H1 (cell line): Measurements from ENCODE around the gene SERPINA10. TPM values are rescaled to one million over a fixed set of nuclear protein-coding genes. Genes with fewer than 3 reads are reported as not detected.

Experiments
- CTCF ChIA-PET: fragments of 300-600 bp; sonication (Branson Sonifier 250); formaldehyde crosslinking; loops from one replicate; lab custom pipeline; 2021; ENCODE audit not compliant: partially characterized antibody; lab: Charles Lee
- POLR2A ChIA-PET: fragments of 300-600 bp; sonication (Branson Sonifier 250); formaldehyde crosslinking; loops from one replicate; lab custom pipeline; 2021; ENCODE audit warnings: inconsistent platforms; ENCODE audit not compliant: partially characterized antibody; lab: Charles Lee
- DNase-seq, 2 experiments: peaks; one replicate each; pipeline versions ENCODE4 v3.0.0 to v3.0.0-alpha.2; 2010 to 2022; ENCODE audit warnings: low spot score in 2 of 2, low read depth in 1 of 2, mixed read lengths in 1 of 2
- FAIRE-seq: peaks from 2 replicates; lab custom pipeline; 2011; peaks lifted over from hg19 to GRCh38; lab: Jason Lieb, UNC
- H2AFZ ChIP-seq: 2 replicates; pipeline ENCODE4 v1.8.1; 2012; ENCODE audit warnings: low read length, inconsistent platforms
- H2AK5ac ChIP-seq: 2 replicates; pipeline ENCODE4 v1.6.1; 2013; ENCODE audit warnings: low read depth, low read length
- H2BK120ac ChIP-seq: replicated peaks from 2 replicates; pipeline ENCODE3; 2013; ENCODE audit warnings: low read depth, low read length, inconsistent platforms
- H2BK12ac ChIP-seq: 2 replicates; pipeline ENCODE4 v1.6.1; 2013; ENCODE audit warnings: low read depth, low read length
- H2BK15ac ChIP-seq: 2 replicates; pipeline ENCODE4 v1.6.1; 2013; ENCODE audit warnings: low read length
- H2BK20ac ChIP-seq: 2 replicates; pipeline ENCODE4 v1.6.1; 2013; ENCODE audit warnings: low read length
- H2BK5ac ChIP-seq: 2 replicates; pipeline ENCODE4 v1.6.1; 2013; ENCODE audit warnings: low read depth, low read length
- H3K14ac ChIP-seq: 2 replicates; pipeline ENCODE4 v1.6.1; 2013; ENCODE audit warnings: inconsistent platforms; ENCODE audit not compliant: insufficient read length
- H3K18ac ChIP-seq: 2 replicates; pipeline ENCODE4 v1.6.1; 2013; ENCODE audit warnings: low read length; ENCODE audit errors: extremely low read depth
- H3K23ac ChIP-seq: 2 replicates; pipeline ENCODE4 v1.6.1; 2013; ENCODE audit warnings: inconsistent platforms; ENCODE audit not compliant: insufficient read length
- H3K23me2 ChIP-seq: 2 replicates; pipeline ENCODE4 v1.6.1; 2013; ENCODE audit warnings: low read depth, low read length
- H3K27ac ChIP-seq: 2 replicates; pipeline ENCODE4 v1.6.1; 2011; ENCODE audit warnings: low read depth, low read length, inconsistent platforms
- H3K27me3 ChIP-seq, 4 experiments: replicated peaks in 1 of 4; 1 replicate in 1 of 4; 2 replicates in 3 of 4; pipeline versions ENCODE4 v1.6.1 to v1.8.1; 2011 to 2013; ENCODE audit warnings: low read length in 3 of 4, mild to moderate bottlenecking in 3 of 4, inconsistent platforms in 2 of 4, mixed read lengths in 2 of 4, moderate library complexity in 1 of 4; ENCODE audit not compliant: control insufficient read depth in 3 of 4, insufficient read depth in 3 of 4; ENCODE audit errors: extremely low read depth in 1 of 4
- H3K36me3 ChIP-seq, 4 experiments: 2 replicates each; pipeline versions ENCODE4 v1.6.1 to v1.8.1; 2011 to 2013; ENCODE audit warnings: mild to moderate bottlenecking in 4 of 4, low read length in 3 of 4, moderate library complexity in 2 of 4, control low read depth in 1 of 4, inconsistent platforms in 1 of 4; ENCODE audit not compliant: insufficient read depth in 4 of 4, control insufficient read depth in 2 of 4
- H3K4ac ChIP-seq: replicated peaks from 2 replicates; pipeline ENCODE3; 2013; ENCODE audit warnings: low read length, low read depth, mixed read lengths, inconsistent platforms; ENCODE audit not compliant: insufficient read length
- H3K4me1 ChIP-seq, 4 experiments: replicated peaks in 1 of 4; 1 replicate in 1 of 4; 2 replicates in 3 of 4; pipeline versions ENCODE4 v1.6.1 to v1.8.1; 2011 to 2013; ENCODE audit warnings: low read length in 3 of 4, inconsistent platforms in 2 of 4, mixed read lengths in 1 of 4; ENCODE audit not compliant: insufficient read depth in 4 of 4, control insufficient read depth in 3 of 4
- H3K4me2 ChIP-seq, 2 experiments: 2 replicates each; pipeline versions ENCODE4 v1.6.1 to v1.8.1; 2011 to 2013; ENCODE audit warnings: low read depth in 2 of 2, low read length in 2 of 2, control low read depth in 1 of 2, inconsistent platforms in 1 of 2, mild to moderate bottlenecking in 1 of 2; ENCODE audit not compliant: insufficient read depth in 1 of 2
- H3K4me3 ChIP-seq, 4 experiments: fragments of 200-600, 300-600 bp in 1 of 4; sonication (generic), shearing (Covaris generic), sonication (Bioruptor Twin) in 1 of 4; 2 replicates each; pipeline versions ENCODE4 v1.5.1 to v1.8.1; 2011 to 2016; ENCODE audit warnings: low read length in 4 of 4, low read depth in 3 of 4, control low read depth in 2 of 4, inconsistent platforms in 2 of 4, mild to moderate bottlenecking in 2 of 4, mixed read lengths in 1 of 4, moderate library complexity in 1 of 4; ENCODE audit not compliant: insufficient read depth in 2 of 4; ENCODE audit errors: extremely low read depth in 1 of 4
- H3K56ac ChIP-seq: replicated peaks from 2 replicates; pipeline ENCODE3; 2013; ENCODE audit warnings: low read depth, mild to moderate bottlenecking, mixed read lengths, low read length, inconsistent platforms; ENCODE audit not compliant: insufficient read length
- H3K79me1 ChIP-seq: 2 replicates; pipeline ENCODE4 v1.6.1; 2013; ENCODE audit warnings: low read depth, low read length, control low read depth
- H3K79me2 ChIP-seq, 2 experiments: 2 replicates each; pipeline versions ENCODE4 v1.6.1 to v1.8.1; 2012 to 2013; ENCODE audit warnings: low read length in 2 of 2, mild to moderate bottlenecking in 2 of 2, inconsistent platforms in 1 of 2; ENCODE audit not compliant: insufficient read depth in 2 of 2, control insufficient read depth in 1 of 2
- H3K9ac ChIP-seq, 4 experiments: replicated peaks in 1 of 4; 1 replicate in 1 of 4; 2 replicates in 3 of 4; pipeline versions ENCODE4 v1.6.1 to v1.8.1; 2011 to 2013; ENCODE audit warnings: low read depth in 3 of 4, low read length in 3 of 4, control low read depth in 2 of 4, mild to moderate bottlenecking in 2 of 4, moderate library complexity in 2 of 4, inconsistent platforms in 1 of 4; ENCODE audit errors: extremely low read depth in 1 of 4
- H3K9me3 ChIP-seq, 2 experiments: 2 replicates each; pipeline versions ENCODE4 v1.6.1 to v1.8.1; 2012 to 2013; ENCODE audit warnings: mild to moderate bottlenecking in 2 of 2, moderate library complexity in 2 of 2, control low read depth in 1 of 2, inconsistent platforms in 1 of 2, low read depth in 1 of 2, low read length in 1 of 2, mixed read lengths in 1 of 2; ENCODE audit not compliant: insufficient read depth in 2 of 2
- H4K20me1 ChIP-seq, 2 experiments: replicated peaks in 1 of 2; 2 replicates each; pipeline versions ENCODE3 to v1.8.1; 2011 to 2013; ENCODE audit warnings: inconsistent platforms in 2 of 2, low read length in 2 of 2, mild to moderate bottlenecking in 1 of 2; ENCODE audit not compliant: insufficient read depth in 2 of 2, control insufficient read depth in 1 of 2
- H4K5ac ChIP-seq: 2 replicates; pipeline ENCODE4 v1.6.1; 2013; ENCODE audit warnings: low read length, low read depth, mixed read lengths, inconsistent platforms; ENCODE audit not compliant: insufficient read length
- H4K8ac ChIP-seq: 2 replicates; pipeline ENCODE4 v1.8.0; 2013; ENCODE audit warnings: mild to moderate bottlenecking, moderate library complexity, low read length, inconsistent platforms; ENCODE audit not compliant: insufficient read depth; ENCODE audit errors: extremely low read depth
- H4K91ac ChIP-seq: replicated peaks from 2 replicates; pipeline ENCODE3; 2013; ENCODE audit warnings: low read length, mixed read lengths, inconsistent platforms; ENCODE audit not compliant: insufficient read length
- ASH2L ChIP-seq: fragments of 200-600, 300-600 bp; sonication (generic); IDR thresholded peaks from one replicate; pipeline ENCODE4 v1.7.1; 2017; ENCODE audit warnings: low read length
- BCL11A ChIP-seq, 2 experiments: IDR thresholded peaks; one replicate each; pipeline ENCODE4 v1.6.1; 2011; ENCODE audit warnings: low read depth in 2 of 2, low read length in 2 of 2, mild to moderate bottlenecking in 2 of 2
- CREB1 ChIP-seq: IDR thresholded peaks from 2 replicates; pipeline ENCODE4 v1.6.1; 2012; ENCODE audit warnings: inconsistent platforms
- EZH2 ChIP-seq: fragments of 200-600 bp; sonication (generic); IDR thresholded peaks from 2 replicates; pipeline ENCODE4 v1.7.1; 2012; ENCODE audit warnings: low read depth, mild to moderate bottlenecking, moderate library complexity, low read length, inconsistent platforms; ENCODE audit not compliant: severe bottlenecking
- MAFK ChIP-seq: IDR thresholded peaks from 2 replicates; pipeline ENCODE4 v1.6.1; 2012; ENCODE audit warnings: low read depth, mild to moderate bottlenecking, improper control_type of control experiment, low read length
- SIX5 ChIP-seq: IDR thresholded peaks from 2 replicates; pipeline ENCODE4 v1.6.1; 2011; ENCODE audit warnings: mild to moderate bottlenecking, low read depth, low read length
- SRF ChIP-seq: IDR thresholded peaks from 2 replicates; pipeline ENCODE4 v1.6.1; 2011; ENCODE audit warnings: mild to moderate bottlenecking, low read depth, low read length, moderate library complexity
- TAF7 ChIP-seq: optimal IDR thresholded peaks from 2 replicates; pipeline ENCODE3; 2011; ENCODE audit warnings: low read depth, mild to moderate bottlenecking, inconsistent platforms, low read length, moderate library complexity, borderline replicate concordance
- YY1 ChIP-seq: IDR thresholded peaks from 2 replicates; pipeline ENCODE4 v1.6.1; 2011; ENCODE audit warnings: low read depth, mild to moderate bottlenecking, low read length
- ZNF274 ChIP-seq: IDR thresholded peaks from 2 replicates; pipeline ENCODE4 v1.7.0; 2012; ENCODE audit warnings: low read length, borderline replicate concordance; ENCODE audit errors: extremely low read depth
- WGBS, 2 experiments: shearing (Covaris generic) in 1 of 2; methylation state at CpG; one replicate each; pipeline versions ENCODE4 v1.1.6 to v1.1.7; 2013 to 2015; ENCODE audit warnings: low lambda C conversion rate in 2 of 2, mixed read lengths in 2 of 2, inconsistent platforms in 1 of 2, low coverage in 1 of 2, missing lambda C conversion rate in 1 of 2; ENCODE audit not compliant: insufficient replicate concordance in 2 of 2, insufficient coverage in 1 of 2, insufficient read length in 1 of 2; ENCODE audit errors: extremely low coverage in 1 of 2, missing lambda C conversion rate in 1 of 2; 5-methylcytosine and 5-hydroxymethylcytosine counted together
- polyA plus RNA-seq, 7 experiments: library from polyadenylated mRNA; depleted of rRNA in 3 of 7; stranded (reverse) in 5 of 7; unstranded in 2 of 7; fragments of >200 nt in 5 of 7; fragments of 200-250 nt in 2 of 7; gene quantifications; 1 replicate in 5 of 7; 2 replicates in 1 of 7; 4 replicates in 1 of 7; pipeline versions ENCODE4 v1.2.1 to v1.2.3, GENCODE V29; 2011 to 2013; ENCODE audit warnings: missing spikeins in 2 of 7, mixed read lengths in 2 of 7
- total RNA-seq: library from RNA; stranded (reverse); fragmentation: NEBNext Ultra II Directional; extraction: Animal tissue kit (Norgen Biotek cat#: 25700); gene quantifications from 2 replicates; pipeline ENCODE4 v1.2.1, GENCODE V29; 2021
- TF ChIP-seq, protein P1 (sequence below): IDR thresholded peaks from 2 replicates; pipeline ENCODE4 v1.6.1; 2011; ENCODE audit warnings: low read depth, mild to moderate bottlenecking, low read length; ENCODE audit not compliant: insufficient read depth
- TF ChIP-seq, protein P2 (sequence below): IDR thresholded peaks from 2 replicates; pipeline ENCODE4 v1.6.1; 2012; ENCODE audit warnings: inconsistent platforms
- TF ChIP-seq, protein P3 (sequence below): IDR thresholded peaks from 2 replicates; pipeline ENCODE4 v1.6.1; 2012; ENCODE audit warnings: inconsistent platforms

Gene SERPINA10
- total and polyA plus RNA-seq, 2 of the 8 experiments (the other 6 are each of a cell fraction or from before 2014, with no cell fraction given), result not detected

DNA sequence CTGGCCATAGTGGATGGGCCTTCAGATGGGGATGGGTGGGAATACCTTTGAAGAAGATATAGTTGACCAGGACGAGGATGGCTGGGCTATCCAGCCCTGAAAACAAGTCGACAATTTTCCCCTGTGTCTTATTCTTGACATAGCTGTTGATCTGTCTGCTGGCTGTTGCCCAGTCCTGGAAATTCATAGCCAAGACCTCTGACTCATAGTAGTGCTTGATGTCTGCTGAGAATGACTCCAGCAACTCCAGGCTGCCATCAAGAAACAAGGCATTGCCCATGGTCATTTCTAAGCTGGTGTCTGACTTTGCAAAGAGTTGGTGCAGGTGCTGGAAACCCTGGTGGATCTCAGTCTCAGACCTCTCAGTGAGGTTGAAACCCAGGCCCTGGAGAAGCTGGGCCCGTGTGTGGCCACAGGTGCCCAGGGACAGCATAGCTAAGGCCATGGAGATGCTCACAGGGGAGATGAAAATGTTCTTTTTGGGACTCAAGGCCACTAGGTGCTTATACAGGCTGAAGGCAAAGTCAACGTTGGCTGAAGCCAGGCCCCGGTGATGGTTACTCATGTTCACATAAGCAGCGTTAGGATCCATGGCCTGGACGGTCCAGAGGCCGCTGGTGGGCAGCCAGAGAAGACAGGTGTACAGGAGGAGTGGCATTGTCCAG is 21.1 kb upstream of the SERPINA10 start:
- Histone ChIP-seq H2BK15ac (no peak overlapping the region), H2BK5ac (no peak overlapping the region), H3K27ac (no peak overlapping the region), H3K36me3 (no peaks in the 10 kb centered on the region), H3K23me2 (no peaks in the 10 kb centered on the region), H3K14ac (no peak overlapping the region), H2BK120ac (no peak overlapping the region), H3K4me3 (no peak overlapping the region), H3K9ac (no peak overlapping the region), H4K20me1 (no peaks in the 10 kb centered on the region), H3K18ac (no peak overlapping the region), H3K4ac (no peak overlapping the region), H4K5ac (no peak overlapping the region), H4K8ac (no peak overlapping the region), H3K27me3 (no peaks in the 10 kb centered on the region), H2BK12ac (no peak overlapping the region), H3K4me2 (no peak overlapping the region), H2AFZ (no peak overlapping the region), H3K56ac (no peak overlapping the region), H4K91ac (no peak overlapping the region), H2BK20ac (no peak overlapping the region), H2AK5ac (no peak overlapping the region), H3K23ac (no peak overlapping the region), H3K9me3 (no peaks in the 10 kb centered on the region; a peak in 1 of 4 replicates), H3K79me2 (no peaks in the 10 kb centered on the region), H3K4me1 (no peaks in the 10 kb centered on the region), H3K79me1 (no peaks in the 10 kb centered on the region)
- FAIRE-seq (no peak), DNase-seq (no peak)
- POLR2A ChIA-PET, result no interaction called here
- 92% methylated on average over 8 of the region's 8 CpGs; no CpG with 5 or more reads in 1 of the 2 experiments for WGBS, 2 experiments
- CTCF ChIA-PET, result interaction anchor here (0.5 to 0.8 kb wide), 3 partner anchors 13 to 278 kb away, joined by 3 read pairs; no protein-coding TSS in a partner anchor
- TF ChIP-seq, protein P1, sequence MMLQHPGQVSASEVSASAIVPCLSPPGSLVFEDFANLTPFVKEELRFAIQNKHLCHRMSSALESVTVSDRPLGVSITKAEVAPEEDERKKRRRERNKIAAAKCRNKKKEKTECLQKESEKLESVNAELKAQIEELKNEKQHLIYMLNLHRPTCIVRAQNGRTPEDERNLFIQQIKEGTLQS, result no peak
- TF ChIP-seq CREB1, result no peak
- no peak for TF ChIP-seq TAF7
- TF ChIP-seq SIX5, result no peak
- no peak for TF ChIP-seq EZH2
- TF ChIP-seq, protein P2, sequence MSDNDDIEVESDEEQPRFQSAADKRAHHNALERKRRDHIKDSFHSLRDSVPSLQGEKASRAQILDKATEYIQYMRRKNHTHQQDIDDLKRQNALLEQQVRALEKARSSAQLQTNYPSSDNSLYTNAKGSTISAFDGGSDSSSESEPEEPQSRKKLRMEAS, result no peak
- TF ChIP-seq ZNF274, result no peak
- TF ChIP-seq BCL11A (IDR thresholded peaks at IDR 0.05; ENCODE audit: low read depth in 2 of 2, low read length in 2 of 2), result no peak
- no peak for TF ChIP-seq MAFK
- TF ChIP-seq YY1, result no peak
- TF ChIP-seq, protein P3, sequence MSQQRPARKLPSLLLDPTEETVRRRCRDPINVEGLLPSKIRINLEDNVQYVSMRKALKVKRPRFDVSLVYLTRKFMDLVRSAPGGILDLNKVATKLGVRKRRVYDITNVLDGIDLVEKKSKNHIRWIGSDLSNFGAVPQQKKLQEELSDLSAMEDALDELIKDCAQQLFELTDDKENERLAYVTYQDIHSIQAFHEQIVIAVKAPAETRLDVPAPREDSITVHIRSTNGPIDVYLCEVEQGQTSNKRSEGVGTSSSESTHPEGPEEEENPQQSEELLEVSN, result no peak
- no peak for TF ChIP-seq SRF
- TF ChIP-seq ASH2L, result no peak
